ENCODE measurements around the gene FIBCD1.

FIBCD1 gene

GRCh38 chr9:130970052-130970451 is 31.0 kb upstream of the FIBCD1 start:
- H3K27ac ChIP-seq (replicated peaks), result no peak overlapping the region
- TF ChIP-seq GABPA (IDR thresholded peaks at IDR 0.05; ENCODE audit: low read depth), result no peak
- TF ChIP-seq SPI1 (IDR thresholded peaks at IDR 0.05; ENCODE audit: borderline replicate concordance, low read depth), result no peak
- no peak for TF ChIP-seq POLR2AphosphoS5 (IDR thresholded peaks at IDR 0.05; ENCODE audit: low read depth)
- no peak for TF ChIP-seq REST (IDR thresholded peaks at IDR 0.05; ENCODE audit: insufficient replicate concordance, low read depth)
- TF ChIP-seq, protein P1, sequence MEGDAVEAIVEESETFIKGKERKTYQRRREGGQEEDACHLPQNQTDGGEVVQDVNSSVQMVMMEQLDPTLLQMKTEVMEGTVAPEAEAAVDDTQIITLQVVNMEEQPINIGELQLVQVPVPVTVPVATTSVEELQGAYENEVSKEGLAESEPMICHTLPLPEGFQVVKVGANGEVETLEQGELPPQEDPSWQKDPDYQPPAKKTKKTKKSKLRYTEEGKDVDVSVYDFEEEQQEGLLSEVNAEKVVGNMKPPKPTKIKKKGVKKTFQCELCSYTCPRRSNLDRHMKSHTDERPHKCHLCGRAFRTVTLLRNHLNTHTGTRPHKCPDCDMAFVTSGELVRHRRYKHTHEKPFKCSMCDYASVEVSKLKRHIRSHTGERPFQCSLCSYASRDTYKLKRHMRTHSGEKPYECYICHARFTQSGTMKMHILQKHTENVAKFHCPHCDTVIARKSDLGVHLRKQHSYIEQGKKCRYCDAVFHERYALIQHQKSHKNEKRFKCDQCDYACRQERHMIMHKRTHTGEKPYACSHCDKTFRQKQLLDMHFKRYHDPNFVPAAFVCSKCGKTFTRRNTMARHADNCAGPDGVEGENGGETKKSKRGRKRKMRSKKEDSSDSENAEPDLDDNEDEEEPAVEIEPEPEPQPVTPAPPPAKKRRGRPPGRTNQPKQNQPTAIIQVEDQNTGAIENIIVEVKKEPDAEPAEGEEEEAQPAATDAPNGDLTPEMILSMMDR (IDR thresholded peaks at IDR 0.05; ENCODE audit: insufficient read depth, low read length), result no peak
- H3K27me3 ChIP-seq (ENCODE audit: insufficient read depth, poor library complexity, severe bottlenecking), result peaks cover 3% of the 10 kb centered on the region
- no peak overlapping the region for H3K4me3 ChIP-seq (replicated peaks; ENCODE audit: insufficient read depth, low read length)
- no peak for DNase-seq (ENCODE audit: low read depth in 1 of 2, low spot score in 1 of 2)

GRCh38 chr9:130965680-130966079 is 26.6 kb upstream of the FIBCD1 start:
- no peak overlapping the region for H3K27ac ChIP-seq (replicated peaks)
- TF ChIP-seq, protein P1 (IDR thresholded peaks at IDR 0.05; ENCODE audit: insufficient read depth, low read length), result no peak
- TF ChIP-seq REST (IDR thresholded peaks at IDR 0.05; ENCODE audit: insufficient replicate concordance, low read depth), result no peak
- no peak for TF ChIP-seq SPI1 (IDR thresholded peaks at IDR 0.05; ENCODE audit: borderline replicate concordance, low read depth)
- no peak for TF ChIP-seq POLR2AphosphoS5 (IDR thresholded peaks at IDR 0.05; ENCODE audit: low read depth)
- no peak for TF ChIP-seq GABPA (IDR thresholded peaks at IDR 0.05; ENCODE audit: low read depth)
- no peaks in the 10 kb centered on the region for H3K27me3 ChIP-seq (ENCODE audit: insufficient read depth, poor library complexity, severe bottlenecking)
- no peak for DNase-seq (ENCODE audit: low read depth in 1 of 2, low spot score in 1 of 2)
- no peak overlapping the region for H3K4me3 ChIP-seq (replicated peaks; ENCODE audit: insufficient read depth, low read length)

GRCh38 chr9:130963916-130964315 is 24.9 kb upstream of the FIBCD1 start:
- no peak for DNase-seq (ENCODE audit: low read depth in 1 of 2, low spot score in 1 of 2)
- no peak overlapping the region for H3K27ac ChIP-seq (replicated peaks)
- TF ChIP-seq POLR2AphosphoS5 (IDR thresholded peaks at IDR 0.05; ENCODE audit: low read depth) (no peak), SPI1 (IDR thresholded peaks at IDR 0.05; ENCODE audit: borderline replicate concordance, low read depth) (no peak), GABPA (IDR thresholded peaks at IDR 0.05; ENCODE audit: low read depth) (no peak), REST (IDR thresholded peaks at IDR 0.05; ENCODE audit: insufficient replicate concordance, low read depth) (no peak)
- TF ChIP-seq, protein P1 (IDR thresholded peaks at IDR 0.05; ENCODE audit: insufficient read depth, low read length), result no peak
- no peak overlapping the region for H3K4me3 ChIP-seq (replicated peaks; ENCODE audit: insufficient read depth, low read length)
- no peaks in the 10 kb centered on the region for H3K27me3 ChIP-seq (ENCODE audit: insufficient read depth, poor library complexity, severe bottlenecking)
